NCI-H82 treated with DMSO at 0.1 percent for 48 hours (cell line): ENCODE results near the gene ATP6V0C.
"Not testable (repeated sequence)": the region's sequence is repeated elsewhere in the genome, so short reads cannot be mapped to it uniquely, and the experiment has no call there.

Experiments used
- DNase-seq: peaks from one replicate; lab custom pipeline; 2025; ENCODE audit not compliant: unreplicated experiment; lab: John Stamatoyannopoulos, UW

ATP6V0C gene

GRCh38 chr16:2474877-2475412, 38.8 kb upstream of the ATP6V0C start, which contains the start of gene TBC1D24:
TSS of gene TBC1D24 (plus strand) at chr16:2475127. CDS start at chr16:2496149, 21,022 bp downstream.
- DNase-seq = peak; percentile 34

GRCh38 chr16:2475413-2476344, 38.1 kb upstream of the ATP6V0C start:
- DNase-seq = no peak

- no peak for DNase-seq
Measured at GRCh38 chr16:2476345-2476720, 37.4 kb upstream of the ATP6V0C start.

- DNase-seq = no peak
Measured at GRCh38 chr16:2476741-2477140, 37.0 kb upstream of the ATP6V0C start.

- no peak for DNase-seq
Measured at GRCh38 chr16:2477327-2477726, 36.4 kb upstream of the ATP6V0C start.

- DNase-seq = no peak
Measured at GRCh38 chr16:2478279-2478678, 35.5 kb upstream of the ATP6V0C start.

GRCh38 chr16:2479996-2480395, 33.8 kb upstream of the ATP6V0C start:
- DNase-seq = not testable (repeated sequence)

- DNase-seq = no peak
Measured at GRCh38 chr16:2480948-2481347, 32.8 kb upstream of the ATP6V0C start.

- DNase-seq = no peak
Measured at GRCh38 chr16:2481676-2482075, 32.1 kb upstream of the ATP6V0C start.

- DNase-seq = no peak
Measured at GRCh38 chr16:2482249-2482648, 31.5 kb upstream of the ATP6V0C start.

- no peak for DNase-seq
Measured at GRCh38 chr16:2482708-2483534, 30.8 kb upstream of the ATP6V0C start.

- DNase-seq = no peak
Measured at GRCh38 chr16:2483939-2484897, 29.5 kb upstream of the ATP6V0C start.

- no peak for DNase-seq
Measured at GRCh38 chr16:2484898-2485508, 28.7 kb upstream of the ATP6V0C start.

- no peak for DNase-seq
Measured at GRCh38 chr16:2485811-2486507, 27.8 kb upstream of the ATP6V0C start.

GRCh38 chr16:2486645-2487516, 26.9 kb upstream of the ATP6V0C start:
- no peak for DNase-seq

- no peak for DNase-seq
Measured at GRCh38 chr16:2487517-2487842, 26.3 kb upstream of the ATP6V0C start.

- no peak for DNase-seq
Measured at GRCh38 chr16:2487903-2488531, 25.7 kb upstream of the ATP6V0C start.

- no peak for DNase-seq
Measured at GRCh38 chr16:2489581-2489980, 24.2 kb upstream of the ATP6V0C start.
